Psoas muscle (tissue), 8 donors: Measurements from ENCODE around the gene ACOT9. TPM values are rescaled to one million over a fixed set of nuclear protein-coding genes. Genes with fewer than 3 reads are reported as not detected.

Experiments used
- ATAC-seq, 4 donors: fragments of 200-7000 bp; cut with Tn5 transposase; one replicate each; pipeline ENCODE4 v1.9.1; 2020; ENCODE audit warnings: moderate library complexity in 3 of 4, mild to moderate bottlenecking in 2 of 4
- DNase-seq, 2 donors: peaks; one replicate each; pipeline ENCODE4 v3.0.0-alpha.2; 2020
- H3K27ac ChIP-seq: fragments of 200-600 bp; one replicate; pipeline ENCODE4 v1.8.0; 2022
- H3K27me3 ChIP-seq, 3 donors: fragments of 200-600 bp in 1 of 3; one replicate each; pipeline versions ENCODE4 v1.6.1 to v1.8.0; 2013 to 2022; ENCODE audit warnings: low read length in 2 of 3, mild to moderate bottlenecking in 2 of 3, moderate library complexity in 1 of 3; ENCODE audit not compliant: insufficient read depth in 3 of 3
- H3K36me3 ChIP-seq, 2 donors: fragments of 200-600 bp in 1 of 2; one replicate each; pipeline versions ENCODE4 v1.6.1 to v1.8.0; 2013 to 2022; ENCODE audit warnings: low read depth in 1 of 2, mild to moderate bottlenecking in 1 of 2, moderate library complexity in 1 of 2; ENCODE audit not compliant: insufficient read depth in 1 of 2
- H3K4me1 ChIP-seq: fragments of 200-600 bp; one replicate; pipeline ENCODE4 v1.8.0; 2022
- H3K4me3 ChIP-seq: fragments of 200-600 bp; one replicate; pipeline ENCODE4 v1.8.0; 2022; ENCODE audit warnings: mild to moderate bottlenecking
- H3K9me3 ChIP-seq: fragments of 200-600 bp; one replicate; pipeline ENCODE4 v1.8.0; 2022
- WGBS, 3 donors: extraction: QIAGEN DNeasy Blood & Tissue Kit; methylation state at CpG; one replicate each; pipeline versions ENCODE4 v1.1.6 to v1.1.7; 2013; 5-methylcytosine and 5-hydroxymethylcytosine counted together
- intact Hi-C, 2 donors: fragments of 100-400 bp; cut with DNase I; formaldehyde crosslinking; loops; one replicate each; pipeline versions ENCODE4 v1.11.0 to v1.14.2; 2022
- polyA plus RNA-seq, 3 donors: library from polyadenylated mRNA; stranded (reverse); fragments of 200-250 nt; gene quantifications; one replicate each; pipeline ENCODE4 v1.2.3, GENCODE V29; 2013
- total RNA-seq, 4 donors: library from RNA; stranded (reverse); fragmentation: NEBNext Ultra II Directional in 2 of 4; extraction: Animal tissue kit (Norgen Biotek cat#: 25700) in 2 of 4; gene quantifications; one replicate each; pipeline versions ENCODE4 v1.2.1 to v1.2.4, GENCODE V29; 2021 to 2023
- TF ChIP-seq, protein P1 (sequence below): fragments of 200-600 bp; IDR thresholded peaks from one replicate; pipeline ENCODE4 v1.8.0; 2022; ENCODE audit warnings: antibody characterized with exemption
- donor health status: healthy with polysubstance abuse.
- donor health status: DM: no; HTN: no; CAD: no; lungs with moderate emphysema.
- donor health status: Bipolar disorder and iron deficiency.
- donor health status: healthy.
- donor health status: DM: yes; HTN: yes; CAD: no.
- donor health status: DM: no; HTN: no; CAD: no.
- donor health status: DM: no; HTN: no; CAD: no.
- donor health status: DM: yes; HTN: yes; CAD: no.

The ACOT9 gene
- total and polyA plus RNA-seq, 7 donors = 21.7 to 58.9 (median 34.4) TPM

GRCh38 chrX:23726191-23726590, 16.9 kb downstream of the ACOT9 start:
- Histone ChIP-seq H3K27ac (no peak overlapping the region), H3K4me3 (no peak overlapping the region), H3K4me1 (no peaks in the 10 kb centered on the region), H3K9me3 (no peaks in the 10 kb centered on the region), H3K36me3 (peaks cover 0 to 81% of the 10 kb centered on the region in 2 donors), H3K27me3 (no peaks in the 10 kb centered on the region)
- intact Hi-C loops = no loop called here
- DNase-seq = no peak
- WGBS, 3 donors = 52 to 80% (median 80%) methylated on average over 6 of the region's 6 CpGs
- TF ChIP-seq, protein P1, sequence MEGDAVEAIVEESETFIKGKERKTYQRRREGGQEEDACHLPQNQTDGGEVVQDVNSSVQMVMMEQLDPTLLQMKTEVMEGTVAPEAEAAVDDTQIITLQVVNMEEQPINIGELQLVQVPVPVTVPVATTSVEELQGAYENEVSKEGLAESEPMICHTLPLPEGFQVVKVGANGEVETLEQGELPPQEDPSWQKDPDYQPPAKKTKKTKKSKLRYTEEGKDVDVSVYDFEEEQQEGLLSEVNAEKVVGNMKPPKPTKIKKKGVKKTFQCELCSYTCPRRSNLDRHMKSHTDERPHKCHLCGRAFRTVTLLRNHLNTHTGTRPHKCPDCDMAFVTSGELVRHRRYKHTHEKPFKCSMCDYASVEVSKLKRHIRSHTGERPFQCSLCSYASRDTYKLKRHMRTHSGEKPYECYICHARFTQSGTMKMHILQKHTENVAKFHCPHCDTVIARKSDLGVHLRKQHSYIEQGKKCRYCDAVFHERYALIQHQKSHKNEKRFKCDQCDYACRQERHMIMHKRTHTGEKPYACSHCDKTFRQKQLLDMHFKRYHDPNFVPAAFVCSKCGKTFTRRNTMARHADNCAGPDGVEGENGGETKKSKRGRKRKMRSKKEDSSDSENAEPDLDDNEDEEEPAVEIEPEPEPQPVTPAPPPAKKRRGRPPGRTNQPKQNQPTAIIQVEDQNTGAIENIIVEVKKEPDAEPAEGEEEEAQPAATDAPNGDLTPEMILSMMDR = no peak
- no peak for ATAC-seq

GRCh38 chrX:23720117-23720677, 22.9 kb downstream of the ACOT9 start:
- intact Hi-C loops = no loop called here
- Histone ChIP-seq H3K27ac (no peak overlapping the region), H3K36me3 (peaks cover 0 to 86% of the 10 kb centered on the region in 2 donors), H3K4me3 (no peak overlapping the region), H3K9me3 (no peaks in the 10 kb centered on the region), H3K4me1 (no peaks in the 10 kb centered on the region), H3K27me3 (no peaks in the 10 kb centered on the region)
- WGBS, 3 donors = 54 to 88% (median 65%) methylated on average over 8 of the region's 8 CpGs
- TF ChIP-seq, protein P1 = no peak
- DNase-seq = no peak
- peak in 1 of 4 donors; percentile 48 for ATAC-seq

DNA sequence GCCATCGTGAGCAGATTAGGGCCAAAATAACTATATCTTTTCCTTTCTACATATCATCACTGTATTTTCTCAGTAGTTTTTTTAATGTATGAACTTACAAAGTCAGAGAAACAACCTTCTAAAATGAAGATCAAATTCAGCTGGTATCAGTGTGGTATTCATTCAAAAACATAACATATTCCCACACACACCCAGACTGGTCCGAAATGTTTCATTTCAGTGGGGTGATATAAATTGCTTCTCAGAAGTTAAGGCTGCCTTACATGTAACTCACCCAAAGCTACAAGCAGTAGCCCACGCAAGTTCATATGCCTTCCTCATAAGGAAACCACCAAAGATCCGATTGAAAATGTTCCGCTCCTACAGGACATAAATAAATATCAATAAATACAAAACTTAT, 37.8 kb downstream of the ACOT9 start:
- Histone ChIP-seq H3K4me1 (no peaks in the 10 kb centered on the region), H3K9me3 (no peaks in the 10 kb centered on the region), H3K27ac (no peak overlapping the region), H3K27me3 (no peaks in the 10 kb centered on the region), H3K4me3 (no peak overlapping the region), H3K36me3 (peaks cover 0 to 80% of the 10 kb centered on the region in 2 donors)
- TF ChIP-seq, protein P1 = no peak
- 78 to 94% (median 82%) methylated on average over 5 of the region's 5 CpGs for WGBS, 3 donors
- DNase-seq (no peak), ATAC-seq (no peak)
- intact Hi-C loops = no loop called here

DNA sequence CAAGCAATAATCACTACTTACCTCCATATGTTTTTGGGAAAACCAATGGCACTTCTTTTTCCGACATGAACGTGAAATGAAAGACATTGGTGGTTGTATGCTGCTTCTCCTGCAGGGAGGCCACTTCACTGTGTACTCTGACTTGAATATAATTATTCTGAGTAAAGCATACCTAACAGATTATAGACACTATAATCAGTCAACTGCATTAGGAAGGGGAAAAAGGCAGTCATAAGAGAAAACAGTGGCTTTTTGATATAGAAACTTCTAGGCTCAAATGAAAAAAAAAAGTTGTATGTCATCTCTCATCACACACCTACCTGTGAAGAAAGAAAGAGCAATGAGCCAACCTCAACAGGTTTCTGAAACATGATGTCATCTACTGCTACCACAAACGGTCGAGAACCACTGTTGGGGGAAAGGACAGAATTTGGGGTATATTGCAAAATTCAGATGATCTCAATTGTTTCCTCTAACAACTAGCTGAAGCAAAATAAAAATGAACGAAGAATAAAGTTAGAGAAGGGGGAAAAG, 38.3 kb downstream of the ACOT9 start:
- Histone ChIP-seq H3K27me3 (no peaks in the 10 kb centered on the region), H3K9me3 (no peaks in the 10 kb centered on the region), H3K4me1 (no peaks in the 10 kb centered on the region), H3K36me3 (peaks cover 0 to 75% of the 10 kb centered on the region in 2 donors), H3K27ac (no peak overlapping the region), H3K4me3 (no peak overlapping the region)
- 82 to 95% (median 92%) methylated on average over 5 of the region's 5 CpGs for WGBS, 3 donors
- intact Hi-C loops = no loop called here
- TF ChIP-seq, protein P1 = no peak
- ATAC-seq = no peak
- no peak for DNase-seq
